Upper lobe of right lung (tissue), 1 donor: ENCODE data around the gene UBQLN4. TPM values are rescaled to one million over a fixed set of nuclear protein-coding genes. Genes with fewer than 3 reads are reported as not detected.
A peak's percentile ranks its signal among the peaks of the same experiment; 100 is the strongest.

Experiments
- ATAC-seq: fragments of 200-7000 bp; cut with Tn5 transposase; one replicate; pipeline ENCODE4 v1.9.1; 2020; ENCODE audit warnings: mild to moderate bottlenecking, moderate library complexity
- DNase-seq: peaks from one replicate; pipeline ENCODE4 v3.0.0-alpha.2; 2020
- H3K27ac ChIP-seq: fragments of 200-600 bp; one replicate; pipeline ENCODE4 v1.8.0; 2022
- H3K27me3 ChIP-seq: fragments of 200-600 bp; one replicate; pipeline ENCODE4 v1.8.0; 2022; ENCODE audit warnings: mild to moderate bottlenecking
- H3K36me3 ChIP-seq: fragments of 200-600 bp; one replicate; pipeline ENCODE4 v1.8.0; 2022
- H3K4me1 ChIP-seq: fragments of 200-600 bp; one replicate; pipeline ENCODE4 v1.8.0; 2022
- H3K4me3 ChIP-seq: fragments of 200-600 bp; one replicate; pipeline ENCODE4 v1.8.0; 2022; ENCODE audit warnings: mild to moderate bottlenecking
- H3K9me3 ChIP-seq: fragments of 200-600 bp; one replicate; pipeline ENCODE4 v1.8.0; 2022
- CTCF ChIP-seq: fragments of 200-600 bp; IDR thresholded peaks from one replicate; pipeline ENCODE4 v1.8.0; 2022; ENCODE audit warnings: antibody characterized with exemption
- intact Hi-C: fragments of 100-400 bp; cut with DNase I; formaldehyde crosslinking; loops from one replicate; pipeline ENCODE4 v1.11.0; 2022
- total RNA-seq: library from RNA; stranded (reverse); fragmentation: NEBNext Ultra II Directional; extraction: Animal tissue kit (Norgen Biotek cat#: 25700); gene quantifications from one replicate; pipeline ENCODE4 v1.2.1, GENCODE V29; 2021
- donor health status: DM: no; HTN: yes; CAD: no; lungs with severe emphysema.

UBQLN4 gene
- total RNA-seq, 1 donor from 2014 or later = 37.0 TPM

- Histone ChIP-seq H3K36me3 (peaks cover 42% of the 10 kb centered on the region), H3K4me1 (peaks cover 18% of the 10 kb centered on the region), H3K27me3 (no peaks in the 10 kb centered on the region), H3K9me3 (no peaks in the 10 kb centered on the region), H3K27ac (peak overlapping the region; percentile 93), H3K4me3 (peak overlapping the region; percentile 95)
- no peak for DNase-seq
- ATAC-seq = no peak
- intact Hi-C loops = no loop called here
- no peak for TF ChIP-seq CTCF
Observed at GRCh38 chr1:156019946-156020292, 33.7 kb downstream of the UBQLN4 start.

- intact Hi-C loops = no loop called here
- Histone ChIP-seq H3K27me3 (no peaks in the 10 kb centered on the region), H3K9me3 (no peaks in the 10 kb centered on the region), H3K36me3 (peaks cover 93% of the 10 kb centered on the region), H3K4me1 (peaks cover 12% of the 10 kb centered on the region), H3K27ac (no peak overlapping the region), H3K4me3 (no peak overlapping the region)
- ATAC-seq (no peak), DNase-seq (no peak)
- no peak for TF ChIP-seq CTCF
Observed at GRCh38 chr1:156014829-156015228, 38.8 kb downstream of the UBQLN4 start.

- no peak for TF ChIP-seq CTCF
- Histone ChIP-seq H3K4me1 (no peaks in the 10 kb centered on the region), H3K27ac (no peak overlapping the region), H3K36me3 (peaks cover 86% of the 10 kb centered on the region), H3K27me3 (no peaks in the 10 kb centered on the region), H3K4me3 (no peak overlapping the region), H3K9me3 (no peaks in the 10 kb centered on the region)
- DNase-seq (no peak), ATAC-seq (peak; percentile 57)
- intact Hi-C loops = no loop called here
Observed at GRCh38 chr1:156012051-156012817, 41.4 kb downstream of the UBQLN4 start.

GRCh38 chr1:156009404-156009803, 44.2 kb downstream of the UBQLN4 start:
- Histone ChIP-seq H3K36me3 (peaks cover 62% of the 10 kb centered on the region), H3K4me3 (no peak overlapping the region), H3K9me3 (no peaks in the 10 kb centered on the region), H3K27ac (no peak overlapping the region), H3K27me3 (no peaks in the 10 kb centered on the region), H3K4me1 (no peaks in the 10 kb centered on the region)
- ATAC-seq = no peak
- intact Hi-C loops = no loop called here
- TF ChIP-seq CTCF = no peak
- DNase-seq = no peak

GRCh38 chr1:156006666-156007376, 46.8 kb downstream of the UBQLN4 start:
- no peak for DNase-seq
- Histone ChIP-seq H3K4me3 (no peak overlapping the region), H3K9me3 (no peaks in the 10 kb centered on the region), H3K4me1 (peaks cover 1% of the 10 kb centered on the region), H3K27me3 (no peaks in the 10 kb centered on the region), H3K27ac (no peak overlapping the region), H3K36me3 (peaks cover 36% of the 10 kb centered on the region)
- TF ChIP-seq CTCF = no peak
- intact Hi-C loops = no loop called here
- ATAC-seq = no peak
